Measurements from ENCODE around the gene CST6.

CST6 gene

GRCh38 chr11:66011785-66012303, at the start of gene CST6:
Gene CST6 (plus strand): TSS chr11:66012008. CDS start chr11:66012045, 37 bp downstream.
- no peak for DNase-seq

GRCh38 chr11:65962141-65962564, 49.7 kb upstream of the CST6 start:
- no peak for DNase-seq

GRCh38 chr11:65964906-65965305, 46.9 kb upstream of the CST6 start:
- DNase-seq = no peak

GRCh38 chr11:65965986-65966762, 45.6 kb upstream of the CST6 start:
- DNase-seq = no peak

- DNase-seq = no peak
Observed at GRCh38 chr11:65967329-65967934, 44.4 kb upstream of the CST6 start.

- no peak for DNase-seq
Observed at GRCh38 chr11:65968600-65969482, 43.0 kb upstream of the CST6 start.

- no peak for DNase-seq
Observed at GRCh38 chr11:65972116-65972515, 39.7 kb upstream of the CST6 start.

GRCh38 chr11:65973439-65974110, 38.2 kb upstream of the CST6 start:
- DNase-seq = no peak

- no peak for DNase-seq
Observed at GRCh38 chr11:65975771-65976170, 36.0 kb upstream of the CST6 start.

GRCh38 chr11:65976216-65977176, 35.3 kb upstream of the CST6 start:
- no peak for DNase-seq

GRCh38 chr11:65977621-65978390, 34.0 kb upstream of the CST6 start:
- no peak for DNase-seq

- DNase-seq = no peak
Observed at GRCh38 chr11:65978391-65979238, 33.2 kb upstream of the CST6 start.

GRCh38 chr11:65979261-65979759, 32.5 kb upstream of the CST6 start:
- no peak for DNase-seq

GRCh38 chr11:65981101-65981740, 30.6 kb upstream of the CST6 start:
- no peak for DNase-seq

- DNase-seq = no peak
Observed at GRCh38 chr11:65981972-65982823, 29.6 kb upstream of the CST6 start.

GRCh38 chr11:65982824-65983588, 28.8 kb upstream of the CST6 start:
- no peak for DNase-seq

GRCh38 chr11:65983589-65983987, 28.2 kb upstream of the CST6 start:
- DNase-seq = no peak

All from activated effector memory CD4-positive, alpha-beta T cell treated with anti-CD3 and anti-CD28 coated beads, Interleukin-2, amount 50 U/mL, for 16 hours (primary cell).